IMR-90 (cell line): Measurements from ENCODE around the gene TSTD1. TPM values are rescaled to one million over a fixed set of nuclear protein-coding genes. Genes with fewer than 3 reads are reported as not detected.
"Not testable (repeated sequence)": the region's sequence is repeated elsewhere in the genome, so short reads cannot be mapped to it uniquely, and the experiment has no call there.

ENCODE experiments used
- ATAC-seq: fragments of 200-7000 bp; cut with Tn5 transposase; 2 replicates; pipeline ENCODE4 v1.9.1; 2020; ENCODE audit warnings: low read depth, mild to moderate bottlenecking, moderate library complexity
- BruUV-seq: library from RNA; stranded (reverse); fragments of 400-500 nt; replicated peaks from 2 replicates; lab custom pipeline; 2021; lab: Mats Ljungman, UMichigan
- CTCF ChIA-PET: fragments of 300-600 bp; formaldehyde crosslinking; extraction: SDS; loops from one replicate; lab custom pipeline; 2021; ENCODE audit warnings: antibody characterized with exemption; lab: Yijun Ruan, JAX
- POLR2A ChIA-PET: fragments of 300-600 bp; sonication (Branson Sonifier 250); formaldehyde crosslinking; loops from one replicate; lab custom pipeline; 2022; ENCODE audit warnings: antibody characterized with exemption; ENCODE audit not compliant: unreplicated experiment; lab: Charles Lee
- DNase-seq: peaks from one replicate; pipeline ENCODE4 v3.0.0; 2013
- H2AFZ ChIP-seq: replicated peaks from 2 replicates; pipeline ENCODE3; 2013; ENCODE audit warnings: low read length, mild to moderate bottlenecking; ENCODE audit not compliant: poor library complexity
- H2AK5ac ChIP-seq: 2 replicates; pipeline ENCODE4 v1.6.1; 2013; ENCODE audit warnings: low read depth, low read length, inconsistent platforms
- H2AK9ac ChIP-seq: replicated peaks from 2 replicates; pipeline ENCODE3; 2013; ENCODE audit warnings: mild to moderate bottlenecking, low read depth, low read length, moderate library complexity; ENCODE audit not compliant: poor library complexity
- H2BK120ac ChIP-seq: 2 replicates; pipeline ENCODE4 v1.6.1; 2013; ENCODE audit warnings: low read depth, low read length, inconsistent platforms
- H2BK15ac ChIP-seq: 3 replicates; pipeline ENCODE4 v1.6.1; 2013; ENCODE audit warnings: low read depth, low read length, inconsistent platforms
- H2BK20ac ChIP-seq: 2 replicates; pipeline ENCODE4 v1.6.1; 2013; ENCODE audit warnings: low read depth, mild to moderate bottlenecking, inconsistent platforms, low read length, moderate library complexity
- H2BK5ac ChIP-seq: 2 replicates; pipeline ENCODE4 v1.6.1; 2013; ENCODE audit warnings: mild to moderate bottlenecking, low read depth, low read length, inconsistent platforms; ENCODE audit not compliant: poor library complexity, severe bottlenecking
- H3K14ac ChIP-seq: replicated peaks from 2 replicates; pipeline ENCODE4 v1.6.1; 2013; ENCODE audit warnings: low read depth, low read length, inconsistent platforms
- H3K18ac ChIP-seq: 2 replicates; pipeline ENCODE4 v1.6.1; 2013; ENCODE audit warnings: low read depth, low read length, control low read depth
- H3K23ac ChIP-seq: 2 replicates; pipeline ENCODE4 v1.6.1; 2013; ENCODE audit warnings: low read depth, low read length, inconsistent platforms
- H3K27ac ChIP-seq: 2 replicates; pipeline ENCODE4 v1.5.1; 2013; ENCODE audit warnings: mild to moderate bottlenecking, control low read depth, low read length; ENCODE audit not compliant: insufficient read depth
- H3K27me3 ChIP-seq: 2 replicates; pipeline ENCODE4 v1.6.1; 2013; ENCODE audit warnings: low read length; ENCODE audit not compliant: control insufficient read depth, insufficient read depth
- H3K36me3 ChIP-seq: 2 replicates; pipeline ENCODE4 v1.6.1; 2013; ENCODE audit warnings: low read length, mixed read lengths; ENCODE audit not compliant: control insufficient read depth, insufficient read depth
- H3K4ac ChIP-seq: 2 replicates; pipeline ENCODE4 v1.6.1; 2013; ENCODE audit warnings: low read depth, low read length, inconsistent platforms
- H3K4me1 ChIP-seq: 2 replicates; pipeline ENCODE4 v1.6.1; 2013; ENCODE audit warnings: low read length, mixed read lengths; ENCODE audit not compliant: control insufficient read depth, insufficient read depth
- H3K4me2 ChIP-seq: 2 replicates; pipeline ENCODE4 v1.6.1; 2013; ENCODE audit warnings: low read depth, mild to moderate bottlenecking, control low read depth, low read length, moderate library complexity
- H3K4me3 ChIP-seq: 2 replicates; pipeline ENCODE4 v1.5.1; 2013; ENCODE audit warnings: low read depth, mild to moderate bottlenecking, control low read depth, low read length, moderate library complexity; ENCODE audit not compliant: insufficient read depth
- H3K56ac ChIP-seq: 2 replicates; pipeline ENCODE4 v1.6.1; 2013; ENCODE audit warnings: low read length, inconsistent platforms; ENCODE audit not compliant: insufficient read depth; ENCODE audit errors: extremely low read depth
- H3K79me1 ChIP-seq, 2 experiments: 2 replicates each; pipeline ENCODE4 v1.6.1; 2013; ENCODE audit warnings: low read length in 2 of 2, inconsistent platforms in 1 of 2, low read depth in 1 of 2
- H3K9ac ChIP-seq: 2 replicates; pipeline ENCODE4 v1.6.1; 2013; ENCODE audit warnings: low read depth, low read length, control low read depth
- H3K9me1 ChIP-seq: 2 replicates; pipeline ENCODE4 v1.6.1; 2013; ENCODE audit warnings: low read length, inconsistent platforms; ENCODE audit not compliant: insufficient read depth
- H3K9me3 ChIP-seq: 2 replicates; pipeline ENCODE4 v1.6.1; 2013; ENCODE audit warnings: low read length; ENCODE audit not compliant: control insufficient read depth, insufficient read depth
- H4K20me1 ChIP-seq: 2 replicates; pipeline ENCODE4 v1.6.1; 2013; ENCODE audit warnings: low read length, inconsistent platforms; ENCODE audit not compliant: insufficient read depth
- H4K5ac ChIP-seq: 2 replicates; pipeline ENCODE4 v1.6.1; 2013; ENCODE audit warnings: mild to moderate bottlenecking, low read depth, low read length, control low read depth
- H4K8ac ChIP-seq, 2 experiments: 2 replicates each; pipeline ENCODE4 v1.6.1; 2013; ENCODE audit warnings: low read depth in 2 of 2, low read length in 2 of 2, control low read depth in 1 of 2, inconsistent platforms in 1 of 2
- H4K91ac ChIP-seq: 2 replicates; pipeline ENCODE4 v1.6.1; 2013; ENCODE audit warnings: low read depth, low read length, inconsistent platforms; ENCODE audit not compliant: insufficient read depth
- BHLHE40 ChIP-seq: fragments of 150-350 bp; IDR thresholded peaks from 2 replicates; pipeline ENCODE4 v1.6.1; 2016; ENCODE audit warnings: mild to moderate bottlenecking, low read depth, low read length
- CEBPB ChIP-seq: IDR thresholded peaks from 2 replicates; pipeline ENCODE4 v1.6.1; 2012; ENCODE audit warnings: low read depth, low read length, improper control_type of control experiment
- CTCF ChIP-seq: conservative IDR thresholded peaks from 2 replicates; pipeline ENCODE4 v1.5.1; 2012; ENCODE audit warnings: mild to moderate bottlenecking, low read depth, low read length, improper control_type of control experiment
- MAZ ChIP-seq: IDR thresholded peaks from 2 replicates; pipeline ENCODE4 v1.6.1; 2012; ENCODE audit warnings: low read depth, mild to moderate bottlenecking, low read length, improper control_type of control experiment, moderate library complexity, borderline replicate concordance
- RAD21 ChIP-seq: IDR thresholded peaks from 2 replicates; pipeline ENCODE4 v1.6.1; 2012; ENCODE audit warnings: low read length, improper control_type of control experiment
- SMC3 ChIP-seq: fragments of 150-350 bp; IDR thresholded peaks from 2 replicates; pipeline ENCODE4 v1.6.1; 2016; ENCODE audit warnings: low read depth, mild to moderate bottlenecking, antibody characterized with exemption, low read length, moderate library complexity
- WGBS, 2 experiments: methylation state at CpG; one replicate each; pipeline versions ENCODE4 v1.1.5 to v1.1.7; 2013; ENCODE audit warnings: missing lambda C conversion rate in 2 of 2; ENCODE audit not compliant: insufficient read length in 1 of 2; ENCODE audit errors: extremely low coverage in 2 of 2; 5-methylcytosine and 5-hydroxymethylcytosine counted together
- dilution Hi-C: fragments of 300-500 bp; cut with HindIII; formaldehyde crosslinking; loops from one replicate; pipeline ENCODE4 v1.14.3; 2018; ENCODE audit warnings: low sequenced_read_pairs; ENCODE audit not compliant: unreplicated experiment
- in situ Hi-C: fragments of 300-500 bp; cut with MboI; formaldehyde crosslinking; loops from 3 replicates; pipeline ENCODE4 v1.14.3; 2019; ENCODE audit warnings: low sequenced_read_pairs, inconsistent platforms, mixed read lengths
- intact Hi-C: fragments of 100-400 bp; cut with micrococcal nuclease; formaldehyde crosslinking; loops from 2 replicates; pipeline ENCODE4 v1.10.0; 2022
- polyA plus RNA-seq, 3 experiments: library from polyadenylated mRNA; depleted of rRNA; stranded (reverse); fragments of >200 nt; gene quantifications; 2 replicates each; pipeline ENCODE4 v1.2.3, GENCODE V29; 2012; ENCODE audit warnings: low replicate concordance in 1 of 3
- total RNA-seq: library from RNA; depleted of rRNA; stranded (reverse); fragments of >200 nt; gene quantifications from 2 replicates; pipeline ENCODE4 v1.2.3, GENCODE V29; 2012

The TSTD1 gene
- total and polyA plus RNA-seq, 2 of the 4 experiments (the other 2 are of a cell fraction): 0.21 TPM; not detected in 1

- H3K9me3 ChIP-seq: no peaks in the 10 kb centered on the region
- CTCF ChIA-PET: interaction anchor here (0.7 to 1.4 kb wide), 2 partner anchors 103 to 124 kb away, joined by 3 read pairs; partner anchors contain the start of genes NIT1 and PFDN2
- no peak overlapping the region for H2BK15ac ChIP-seq
- no TSS peak for BruUV-seq
- no peaks in the 10 kb centered on the region for H3K27me3 ChIP-seq
- no peaks in the 10 kb centered on the region for H3K9me1 ChIP-seq
- H2BK20ac ChIP-seq: no peak overlapping the region
- POLR2A ChIA-PET: no interaction called here
- no peak overlapping the region for H2AK5ac ChIP-seq
- no peak overlapping the region for H3K27ac ChIP-seq
- no peak overlapping the region for H2AFZ ChIP-seq
- no peak overlapping the region for H3K56ac ChIP-seq
- ATAC-seq (peak; percentile 85), DNase-seq (peak; percentile 77)
- no peak overlapping the region for H3K23ac ChIP-seq
- H3K79me1 ChIP-seq: no peaks in the 10 kb centered on the region
- H4K8ac ChIP-seq: no peak overlapping the region
- WGBS, 2 experiments: 0% methylated on average over 1 of the region's 14 CpGs; no CpG with 5 or more reads in 1 of the 2 experiments
- TF ChIP-seq BHLHE40 (no peak), CEBPB (peak; percentile 75), CTCF (peak; percentile 52), MAZ (no peak), RAD21 (peak; percentile 48), SMC3 (peak; percentile 49)
- no peaks in the 10 kb centered on the region for H3K36me3 ChIP-seq
- H3K4me1 ChIP-seq: no peaks in the 10 kb centered on the region
- no peak overlapping the region for H3K4me2 ChIP-seq
- H4K20me1 ChIP-seq: no peaks in the 10 kb centered on the region
- in situ Hi-C loops: no loop called here
- H3K4me3 ChIP-seq: no peak overlapping the region
- H3K9ac ChIP-seq: no peak overlapping the region
- H4K5ac ChIP-seq: no peak overlapping the region
- H3K4ac ChIP-seq: no peak overlapping the region
- no peak overlapping the region for H3K18ac ChIP-seq
- no peak overlapping the region for H2BK5ac ChIP-seq
- no peak overlapping the region for H2AK9ac ChIP-seq
- no peak overlapping the region for H2BK120ac ChIP-seq
- dilution Hi-C loops: no loop called here
- intact Hi-C loops: loop anchor here (1.0 to 2.0 kb wide), 4 partner anchors 52 to 267 kb away; partner anchors contain the start of genes KLHDC9 and USF1
- no peak overlapping the region for H3K14ac ChIP-seq
- no peak overlapping the region for H4K91ac ChIP-seq
These were observed 45.1 kb downstream of the TSTD1 start for GRCh38 chr1:160993544-160994193.

DNA sequence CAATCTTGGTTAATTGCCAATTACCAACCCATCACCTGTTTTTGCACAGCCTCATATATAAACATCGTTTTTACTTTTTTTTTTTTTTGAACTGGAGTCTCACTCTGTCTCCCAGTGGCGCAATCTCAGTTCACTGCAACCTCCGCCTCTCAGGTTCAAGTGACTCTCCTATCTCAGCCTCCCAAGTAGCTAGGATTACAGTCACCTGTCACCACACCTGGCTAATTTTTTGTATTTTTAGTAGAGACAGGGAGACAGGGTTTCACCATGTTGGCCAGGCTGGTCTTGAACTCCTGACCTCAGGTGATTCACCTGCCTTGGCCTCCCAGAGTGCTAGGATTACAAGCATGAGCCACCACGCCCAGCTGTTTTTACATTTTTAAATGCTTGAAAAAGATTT lies 46.7 kb downstream of the TSTD1 start:
- CTCF ChIA-PET, H3K36me3 ChIP-seq, H3K18ac ChIP-seq, H3K9ac ChIP-seq, H4K91ac ChIP-seq, H3K9me3 ChIP-seq, H2BK20ac ChIP-seq, H3K79me1 ChIP-seq, H2BK120ac ChIP-seq, H2AK5ac ChIP-seq, H3K4me2 ChIP-seq, BruUV-seq, H2BK15ac ChIP-seq, H2AFZ ChIP-seq, ATAC-seq, H4K8ac ChIP-seq, H3K56ac ChIP-seq, H3K9me1 ChIP-seq, H3K14ac ChIP-seq, H4K20me1 ChIP-seq, H3K4me1 ChIP-seq, H3K4ac ChIP-seq, H2AK9ac ChIP-seq, POLR2A ChIA-PET, H3K4me3 ChIP-seq, dilution Hi-C loops, H2BK5ac ChIP-seq, H3K23ac ChIP-seq, DNase-seq, H3K27me3 ChIP-seq, in situ Hi-C loops, H3K27ac ChIP-seq, H4K5ac ChIP-seq: not testable (repeated sequence)
- intact Hi-C loops: loop anchor here (2.0 kb wide), 1 partner anchor 265 kb away; no protein-coding TSS in a partner anchor
- WGBS, 2 experiments: 60% methylated on average over 1 of the region's 4 CpGs; no CpG with 5 or more reads in 1 of the 2 experiments
